HCT116 (cell line): ENCODE results near the gene SLC15A2. TPM values are rescaled to one million over a fixed set of nuclear protein-coding genes. Genes with fewer than 3 reads are reported as not detected.

Experiments used
- ATAC-seq: fragments of 200-7000 bp; cut with Tn5 transposase; 2 replicates; pipeline ENCODE4 v1.9.1; 2020; ENCODE audit warnings: mild to moderate bottlenecking, moderate library complexity
- BruUV-seq: library from RNA; stranded (reverse); fragments of 400-500 nt; replicated peaks from 2 replicates; lab custom pipeline; 2021; lab: Mats Ljungman, UMichigan
- CTCF ChIA-PET: fragments of 300-600 bp; sonication (Branson Sonifier 250); formaldehyde crosslinking; loops from one replicate; lab custom pipeline; 2021; ENCODE audit warnings: antibody characterized with exemption; lab: Charles Lee
- POLR2A ChIA-PET: fragments of 300-600, 350-600 bp; sonication (Branson Sonifier 250); formaldehyde crosslinking; loops from one replicate; lab custom pipeline; 2021; ENCODE audit warnings: antibody characterized with exemption; lab: Charles Lee
- RAD21 ChIA-PET, 2 experiments: fragments of 300-600 bp; sonication (Branson Sonifier 250); formaldehyde crosslinking; loops; one replicate each; lab custom pipeline; 2023; ENCODE audit warnings: low total read pairs in 2 of 2; ENCODE audit not compliant: uncharacterized antibody in 2 of 2, unreplicated experiment in 2 of 2, low non-redundant PET in 1 of 2; lab: Charles Lee
- DNase-seq: peaks from one replicate; pipeline ENCODE4 v3.0.0-alpha.2; 2010; ENCODE audit warnings: low read depth, low spot score
- H2AFZ ChIP-seq: fragments of 200-600 bp; shearing (Covaris generic), sonication (generic); 2 replicates; pipeline ENCODE4 v1.6.1; 2017; ENCODE audit warnings: low read depth, mixed run types, mixed read lengths, antibody characterized with exemption, low read length; ENCODE audit not compliant: poor library complexity, severe bottlenecking
- H3K27ac ChIP-seq: 2 replicates; pipeline ENCODE4 v1.5.1; 2012; ENCODE audit warnings: low read depth, low read length
- H3K27me3 ChIP-seq: fragments of 200-600 bp; sonication (generic); 2 replicates; pipeline ENCODE4 v1.6.1; 2016; ENCODE audit warnings: mixed run types, low read length, mixed read lengths; ENCODE audit not compliant: insufficient read depth
- H3K36me3 ChIP-seq, 2 experiments: fragments of 200-500 bp in 1 of 2; fragments of 200-600 bp in 1 of 2; sonication (Bioruptor generic) in 1 of 2; sonication (generic) in 1 of 2; 2 replicates each; pipeline versions ENCODE4 v1.5.1 to v1.6.1; 2014 to 2016; ENCODE audit warnings: low read length in 2 of 2, inconsistent platforms in 1 of 2, mixed read lengths in 1 of 2, mixed run types in 1 of 2; ENCODE audit not compliant: insufficient read depth in 2 of 2, control insufficient read depth in 1 of 2
- H3K4me1 ChIP-seq, 2 experiments: fragments of 200-600 bp in 1 of 2; sonication (generic) in 1 of 2; 2 replicates each; pipeline versions ENCODE4 v1.5.1 to v1.6.1; 2012 to 2017; ENCODE audit warnings: low read length in 2 of 2, inconsistent platforms in 1 of 2, mild to moderate bottlenecking in 1 of 2, mixed read lengths in 1 of 2, mixed run types in 1 of 2, moderate library complexity in 1 of 2; ENCODE audit not compliant: insufficient read depth in 2 of 2, control insufficient read depth in 1 of 2
- H3K4me2 ChIP-seq: fragments of 200-600 bp; sonication (generic); 2 replicates; pipeline ENCODE4 v1.6.1; 2017; ENCODE audit warnings: mixed run types, low read length, mixed read lengths
- H3K4me3 ChIP-seq, 2 experiments: fragments of 200-600 bp in 1 of 2; sonication (generic) in 1 of 2; replicated peaks in 1 of 2; 2 replicates each; pipeline ENCODE4 v1.5.1; 2011 to 2016; ENCODE audit warnings: low read length in 2 of 2, control low read depth in 1 of 2, low read depth in 1 of 2, mild to moderate bottlenecking in 1 of 2, mixed read lengths in 1 of 2, mixed run types in 1 of 2
- H3K79me2 ChIP-seq: fragments of 200-600 bp; sonication (generic); 2 replicates; pipeline ENCODE4 v1.6.1; 2017; ENCODE audit warnings: mild to moderate bottlenecking, mixed run types, low read length, moderate library complexity, mixed read lengths; ENCODE audit not compliant: insufficient read depth
- H3K9ac ChIP-seq: fragments of 200-600 bp; sonication (generic); 2 replicates; pipeline ENCODE4 v1.6.1; 2016; ENCODE audit warnings: low read length, mixed read lengths
- H3K9me2 ChIP-seq: fragments of 200-600 bp; sonication (generic), shearing (Covaris generic); 2 replicates; pipeline ENCODE4 v1.6.1; 2017; ENCODE audit warnings: mixed run types, mild to moderate bottlenecking, moderate library complexity; ENCODE audit not compliant: insufficient read depth
- H3K9me3 ChIP-seq, 2 experiments: fragments of 200-500 bp in 1 of 2; fragments of 200-600 bp in 1 of 2; sonication (Bioruptor generic) in 1 of 2; sonication (generic) in 1 of 2; 2 replicates each; pipeline ENCODE4 v1.6.1; 2014 to 2017; ENCODE audit warnings: low read length in 2 of 2, mixed read lengths in 2 of 2, inconsistent platforms in 1 of 2, low read depth in 1 of 2, mild to moderate bottlenecking in 1 of 2, mixed run types in 1 of 2, moderate library complexity in 1 of 2; ENCODE audit not compliant: control insufficient read depth in 1 of 2, insufficient read depth in 1 of 2
- H4K20me1 ChIP-seq: fragments of 200-600 bp; sonication (generic), shearing (Covaris generic); 2 replicates; pipeline ENCODE4 v1.6.1; 2017; ENCODE audit warnings: mixed run types, mild to moderate bottlenecking, moderate library complexity; ENCODE audit not compliant: insufficient read depth
- CEBPB ChIP-seq: IDR thresholded peaks from 2 replicates; pipeline ENCODE4 v1.6.1; 2012; ENCODE audit warnings: low read depth
- RAD21 ChIP-seq: IDR thresholded peaks from 2 replicates; pipeline ENCODE4 v1.6.1; 2012; ENCODE audit warnings: low read depth, mild to moderate bottlenecking
- intact Hi-C: fragments of 100-400 bp; cut with micrococcal nuclease; formaldehyde crosslinking; loops from 2 replicates; pipeline ENCODE4 v1.10.0; 2022
- total RNA-seq: library from RNA; stranded (reverse); gene quantifications from one replicate; pipeline ENCODE4 v1.2.1, GENCODE V29; 2021; ENCODE audit not compliant: unreplicated experiment
- TF ChIP-seq, protein P1 (sequence below): IDR thresholded peaks from 2 replicates; pipeline ENCODE4 v1.6.1; 2011; ENCODE audit warnings: mild to moderate bottlenecking, low read length, moderate library complexity; ENCODE audit not compliant: insufficient replicate concordance; ENCODE audit errors: extremely low read depth
- TF ChIP-seq, protein P2 (sequence below): IDR thresholded peaks from 2 replicates; pipeline ENCODE4 v1.6.1; 2012
- TF ChIP-seq, protein P3 (sequence below), 3 experiments: fragments of 200-600 bp in 1 of 3; sonication (generic) in 1 of 3; IDR thresholded peaks in 2 of 3; conservative IDR thresholded peaks in 1 of 3; 2 replicates each; pipeline ENCODE4 v1.5.1; 2012 to 2017; ENCODE audit warnings: low read depth in 2 of 3, low read length in 2 of 3, antibody characterized with exemption in 1 of 3, borderline replicate concordance in 1 of 3, control low read depth in 1 of 3, mild to moderate bottlenecking in 1 of 3, mixed read lengths in 1 of 3, mixed run types in 1 of 3, moderate library complexity in 1 of 3; ENCODE audit not compliant: insufficient read depth in 1 of 3

SLC15A2 gene
- total RNA-seq, 1 experiment from 2014 or later = 0.96 TPM

DNA sequence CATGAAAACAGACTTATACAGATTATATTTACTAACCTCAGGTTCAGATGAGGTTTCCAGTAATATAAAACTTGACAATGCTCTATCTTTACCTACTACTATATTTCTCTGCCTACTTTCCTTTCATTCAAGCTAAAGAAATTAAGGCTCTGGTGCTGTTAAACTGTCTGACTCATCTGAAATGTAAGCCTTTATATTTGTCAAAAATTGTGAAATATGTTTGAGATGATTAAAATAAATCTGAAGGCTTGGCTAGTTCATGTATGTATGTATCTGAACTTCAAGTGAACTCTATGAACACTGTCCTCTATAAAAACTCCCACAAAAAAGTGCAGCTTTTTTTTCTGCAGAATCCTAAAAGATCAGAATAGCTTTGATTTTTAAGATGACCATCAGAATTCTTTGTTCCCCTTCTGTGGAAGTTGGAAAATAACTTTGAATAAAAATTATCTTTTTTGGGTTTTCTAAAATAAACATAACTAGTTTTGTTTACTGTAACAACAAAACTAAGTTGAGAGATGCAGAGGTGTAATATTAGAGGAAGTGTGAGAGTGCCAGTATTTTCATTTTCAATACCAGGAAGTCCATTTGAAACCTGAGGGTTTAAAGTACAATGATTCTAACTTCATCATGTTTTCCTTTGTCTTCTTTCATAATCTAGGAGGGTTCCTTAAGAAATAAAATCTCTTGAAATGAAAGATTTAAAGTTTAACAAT lies 85.7 kb downstream of the SLC15A2 start:
- Histone ChIP-seq H4K20me1 (no peaks in the 10 kb centered on the region), H3K36me3 (no peaks in the 10 kb centered on the region), H3K27me3 (no peaks in the 10 kb centered on the region), H2AFZ (no peak overlapping the region), H3K4me3 (no peak overlapping the region), H3K9me3 (peaks cover 0 to 3% of the 10 kb centered on the region in 2 experiments; a peak in 2 of 4 replicates), H3K4me1 (no peaks in the 10 kb centered on the region), H3K9ac (no peak overlapping the region), H3K79me2 (no peaks in the 10 kb centered on the region), H3K9me2 (no peaks in the 10 kb centered on the region), H3K27ac (no peak overlapping the region), H3K4me2 (no peak overlapping the region)
- ChIA-PET CTCF (interaction anchor here (1.3 kb wide), 1 partner anchor 16 kb away, joined by 4 read pairs; no protein-coding TSS in a partner anchor), POLR2A (no interaction called here), RAD21 (no interaction called here)
- DNase-seq = no peak
- intact Hi-C loops = no loop called here
- ATAC-seq = no peak
- TF ChIP-seq, protein P1, sequence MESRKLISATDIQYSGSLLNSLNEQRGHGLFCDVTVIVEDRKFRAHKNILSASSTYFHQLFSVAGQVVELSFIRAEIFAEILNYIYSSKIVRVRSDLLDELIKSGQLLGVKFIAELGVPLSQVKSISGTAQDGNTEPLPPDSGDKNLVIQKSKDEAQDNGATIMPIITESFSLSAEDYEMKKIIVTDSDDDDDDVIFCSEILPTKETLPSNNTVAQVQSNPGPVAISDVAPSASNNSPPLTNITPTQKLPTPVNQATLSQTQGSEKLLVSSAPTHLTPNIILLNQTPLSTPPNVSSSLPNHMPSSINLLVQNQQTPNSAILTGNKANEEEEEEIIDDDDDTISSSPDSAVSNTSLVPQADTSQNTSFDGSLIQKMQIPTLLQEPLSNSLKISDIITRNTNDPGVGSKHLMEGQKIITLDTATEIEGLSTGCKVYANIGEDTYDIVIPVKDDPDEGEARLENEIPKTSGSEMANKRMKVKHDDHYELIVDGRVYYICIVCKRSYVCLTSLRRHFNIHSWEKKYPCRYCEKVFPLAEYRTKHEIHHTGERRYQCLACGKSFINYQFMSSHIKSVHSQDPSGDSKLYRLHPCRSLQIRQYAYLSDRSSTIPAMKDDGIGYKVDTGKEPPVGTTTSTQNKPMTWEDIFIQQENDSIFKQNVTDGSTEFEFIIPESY = no peak
- TF ChIP-seq RAD21 = no peak
- TF ChIP-seq, protein P2, sequence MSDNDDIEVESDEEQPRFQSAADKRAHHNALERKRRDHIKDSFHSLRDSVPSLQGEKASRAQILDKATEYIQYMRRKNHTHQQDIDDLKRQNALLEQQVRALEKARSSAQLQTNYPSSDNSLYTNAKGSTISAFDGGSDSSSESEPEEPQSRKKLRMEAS = no peak
- no peak for TF ChIP-seq CEBPB
- TF ChIP-seq, protein P3, sequence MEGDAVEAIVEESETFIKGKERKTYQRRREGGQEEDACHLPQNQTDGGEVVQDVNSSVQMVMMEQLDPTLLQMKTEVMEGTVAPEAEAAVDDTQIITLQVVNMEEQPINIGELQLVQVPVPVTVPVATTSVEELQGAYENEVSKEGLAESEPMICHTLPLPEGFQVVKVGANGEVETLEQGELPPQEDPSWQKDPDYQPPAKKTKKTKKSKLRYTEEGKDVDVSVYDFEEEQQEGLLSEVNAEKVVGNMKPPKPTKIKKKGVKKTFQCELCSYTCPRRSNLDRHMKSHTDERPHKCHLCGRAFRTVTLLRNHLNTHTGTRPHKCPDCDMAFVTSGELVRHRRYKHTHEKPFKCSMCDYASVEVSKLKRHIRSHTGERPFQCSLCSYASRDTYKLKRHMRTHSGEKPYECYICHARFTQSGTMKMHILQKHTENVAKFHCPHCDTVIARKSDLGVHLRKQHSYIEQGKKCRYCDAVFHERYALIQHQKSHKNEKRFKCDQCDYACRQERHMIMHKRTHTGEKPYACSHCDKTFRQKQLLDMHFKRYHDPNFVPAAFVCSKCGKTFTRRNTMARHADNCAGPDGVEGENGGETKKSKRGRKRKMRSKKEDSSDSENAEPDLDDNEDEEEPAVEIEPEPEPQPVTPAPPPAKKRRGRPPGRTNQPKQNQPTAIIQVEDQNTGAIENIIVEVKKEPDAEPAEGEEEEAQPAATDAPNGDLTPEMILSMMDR (IDR thresholded peaks at IDR 0.05 in 2 of 3, conservative IDR thresholded peaks at IDR 0.05 in 1 of 3; ENCODE audit: borderline replicate concordance in 1 of 3, insufficient read depth in 1 of 3, low read depth in 2 of 3, low read length in 2 of 3) = no peak
- no TSS peak for BruUV-seq
